NCI-H2196 (cell line): ENCODE data around the gene DLGAP5.

ENCODE experiments used
- DNase-seq: peaks from one replicate; lab custom pipeline; 2025; ENCODE audit not compliant: unreplicated experiment; lab: John Stamatoyannopoulos, UW

Gene DLGAP5

GRCh38 chr14:55130196-55130550, 61.2 kb downstream of the DLGAP5 start:
- no peak for DNase-seq

- no peak for DNase-seq
These were observed 61.8 kb downstream of the DLGAP5 start for GRCh38 chr14:55129428-55130195.

- no peak for DNase-seq
These were observed 62.3 kb downstream of the DLGAP5 start, which contains the start of gene LGALS3 for GRCh38 chr14:55129086-55129427. TSS of gene LGALS3 (plus strand) at chr14:55129252. CDS start at chr14:55137374, 8,122 bp downstream.

DNA sequence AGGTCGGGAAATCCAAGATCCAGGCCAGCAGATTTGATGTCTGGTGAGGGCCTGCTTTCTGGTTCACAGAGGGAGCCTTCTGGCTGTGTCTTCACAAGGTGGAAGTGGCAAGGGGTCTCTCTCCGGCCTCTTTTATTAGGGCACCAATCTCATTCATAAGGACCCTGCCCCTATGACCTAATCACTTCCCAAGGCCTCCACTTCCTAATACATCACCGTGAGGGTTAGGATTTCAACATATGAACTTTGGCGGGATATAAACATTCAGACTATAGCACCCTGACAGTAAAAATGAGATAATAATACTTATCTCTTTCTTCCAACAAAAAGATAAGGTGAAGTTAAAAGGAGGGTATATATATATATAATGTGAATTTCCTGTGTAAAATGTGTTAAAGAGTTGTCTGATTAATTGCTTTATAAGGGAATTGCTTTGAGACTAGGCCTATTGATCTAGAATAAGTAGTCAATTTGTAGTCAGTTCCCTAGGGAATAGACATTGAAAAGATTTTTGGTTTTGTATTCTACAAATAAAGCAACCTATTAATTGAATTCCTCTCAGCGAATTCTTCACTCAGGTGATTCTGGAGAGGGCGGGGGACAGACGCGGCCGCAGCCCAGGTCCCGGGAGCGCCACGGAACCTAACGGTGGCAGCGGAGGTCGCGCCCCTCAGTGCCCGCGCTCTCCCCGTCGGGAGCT, 62.8 kb downstream of the DLGAP5 start:
- DNase-seq, result no peak

DNA sequence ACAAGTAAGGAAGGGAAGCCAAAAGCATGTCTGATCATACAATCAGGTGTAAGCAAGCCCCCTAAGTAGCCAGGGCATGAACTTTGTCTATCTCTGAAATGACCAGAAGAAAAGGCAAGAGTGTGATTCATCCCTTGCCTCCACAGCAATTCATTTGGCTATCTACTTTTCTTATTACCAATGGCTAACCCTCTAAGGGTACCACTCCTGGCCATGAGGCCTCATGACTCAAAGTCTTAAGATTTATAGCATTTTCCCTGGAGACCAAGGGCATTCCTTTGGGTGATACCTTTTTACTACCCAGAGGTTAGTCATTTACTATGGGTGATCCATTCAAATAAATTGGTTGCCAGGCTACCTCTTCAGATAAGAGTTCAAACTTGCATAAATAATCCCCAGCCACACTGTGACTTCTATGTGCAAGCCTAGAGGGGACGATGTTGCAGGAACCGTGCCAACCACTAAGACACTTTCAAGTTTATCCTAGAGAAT, 63.9 kb downstream of the DLGAP5 start:
- DNase-seq, result no peak

DNA sequence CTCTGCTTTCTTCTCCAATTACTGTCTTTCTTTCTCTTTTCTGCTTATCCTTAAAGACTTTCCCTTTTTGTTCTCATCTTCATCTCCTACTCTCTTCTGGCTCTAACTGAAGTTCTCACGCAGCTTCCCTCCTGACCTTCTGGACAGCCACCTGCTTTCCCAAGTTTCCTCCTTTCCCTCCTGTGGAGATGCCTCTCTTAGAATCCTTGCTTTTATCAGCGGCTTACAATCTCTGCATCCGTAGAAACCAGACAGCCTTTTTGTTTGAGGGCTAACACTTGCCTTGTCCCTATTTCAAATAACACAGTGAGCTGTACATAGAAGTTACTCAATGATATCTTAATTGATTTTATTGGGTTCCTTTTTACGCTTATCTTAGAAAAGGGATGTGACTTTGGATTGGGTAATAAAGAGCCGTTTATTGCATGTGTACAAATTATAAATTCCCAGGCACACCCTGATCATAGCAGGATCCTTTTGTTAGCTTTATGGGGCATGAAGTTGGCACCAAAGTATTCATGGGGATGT, 64.4 kb downstream of the DLGAP5 start:
- DNase-seq, result no peak

DNA sequence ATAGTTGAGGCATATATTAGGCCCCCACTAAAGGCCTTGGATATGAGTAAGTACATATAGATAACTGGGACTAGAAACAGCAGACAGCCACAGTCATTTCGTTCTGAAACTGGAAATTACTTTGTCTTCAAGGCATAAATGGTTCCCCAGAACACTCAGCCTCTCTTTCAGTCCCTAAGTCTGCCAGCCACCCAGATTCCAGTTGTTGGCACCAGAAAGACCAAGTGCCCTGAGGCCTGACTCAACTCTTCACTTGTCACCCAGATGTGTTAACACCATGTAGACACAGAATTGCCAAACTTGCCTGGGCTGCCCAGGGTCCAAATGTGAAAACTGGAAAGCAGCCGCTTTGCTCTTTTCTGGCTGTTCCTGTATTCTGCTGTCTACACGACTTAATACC, 65.4 kb downstream of the DLGAP5 start:
- no peak for DNase-seq

DNA sequence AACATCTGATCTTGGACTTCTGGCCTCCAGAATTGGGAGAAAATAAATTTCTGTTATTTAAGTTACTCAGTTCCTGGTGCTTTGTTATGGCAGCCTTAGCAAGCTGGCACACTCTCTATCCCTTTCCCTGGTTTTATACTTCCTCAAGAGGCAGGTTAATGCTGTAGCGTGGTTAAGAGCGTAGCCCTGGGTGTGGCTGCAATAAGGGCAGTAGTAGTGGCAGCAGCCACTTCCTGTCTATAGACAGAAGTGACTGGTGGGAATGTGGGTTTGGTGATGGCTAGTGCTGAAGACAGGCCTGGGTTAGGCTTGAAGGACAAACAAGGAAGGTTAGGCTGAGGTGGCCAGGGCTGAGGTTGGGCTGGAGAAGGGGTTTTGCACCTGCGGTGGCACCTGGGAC, 66.0 kb downstream of the DLGAP5 start:
- no peak for DNase-seq

GRCh38 chr14:55124774-55125386, 66.5 kb downstream of the DLGAP5 start:
- no peak for DNase-seq

DNA sequence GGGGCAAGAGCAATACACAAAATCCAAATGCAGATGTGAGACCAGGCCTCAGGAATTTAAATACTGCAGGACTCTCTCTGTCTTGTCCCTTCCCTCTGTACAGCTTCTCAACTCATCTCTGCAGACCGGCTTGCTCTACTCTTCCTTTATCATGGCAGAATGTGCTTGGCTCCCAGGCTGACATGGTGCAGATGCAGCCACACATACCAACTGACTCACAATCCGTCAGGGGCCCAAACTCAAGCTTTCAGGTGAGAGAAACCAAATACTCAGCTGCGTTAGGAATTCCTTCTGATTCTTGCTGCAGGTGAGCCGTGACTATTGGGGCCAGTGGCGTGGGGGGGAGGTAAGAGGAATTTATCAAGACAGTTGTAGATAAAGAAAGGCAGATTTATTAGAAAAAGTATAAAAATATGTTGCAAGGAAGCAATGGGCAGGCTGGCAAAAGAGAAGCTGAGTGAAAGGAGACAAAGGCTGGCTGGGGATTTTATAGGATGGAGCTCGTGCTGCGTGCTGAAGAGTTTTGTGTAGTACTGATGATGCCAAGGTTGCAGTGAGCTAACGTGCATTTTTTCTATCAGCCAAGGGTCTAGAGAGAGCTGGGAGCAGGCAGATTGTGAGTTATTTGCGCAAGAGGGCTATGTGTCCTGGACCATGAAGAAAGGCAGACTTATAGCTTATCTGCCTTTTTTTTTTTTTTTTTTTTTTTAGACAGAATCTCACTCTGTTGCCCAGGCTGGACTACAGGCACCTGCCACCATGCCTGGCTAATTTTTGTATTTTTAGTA, 67.3 kb downstream of the DLGAP5 start:
- no peak for DNase-seq

- DNase-seq, result no peak
These were observed 68.3 kb downstream of the DLGAP5 start for GRCh38 chr14:55123101-55123500.

GRCh38 chr14:55122440-55122986, 68.9 kb downstream of the DLGAP5 start:
- peak; percentile 44 for DNase-seq

GRCh38 chr14:55121628-55122439, 69.6 kb downstream of the DLGAP5 start:
- no peak for DNase-seq

- DNase-seq, result no peak
These were observed 70.6 kb downstream of the DLGAP5 start for GRCh38 chr14:55120571-55121495.

DNA sequence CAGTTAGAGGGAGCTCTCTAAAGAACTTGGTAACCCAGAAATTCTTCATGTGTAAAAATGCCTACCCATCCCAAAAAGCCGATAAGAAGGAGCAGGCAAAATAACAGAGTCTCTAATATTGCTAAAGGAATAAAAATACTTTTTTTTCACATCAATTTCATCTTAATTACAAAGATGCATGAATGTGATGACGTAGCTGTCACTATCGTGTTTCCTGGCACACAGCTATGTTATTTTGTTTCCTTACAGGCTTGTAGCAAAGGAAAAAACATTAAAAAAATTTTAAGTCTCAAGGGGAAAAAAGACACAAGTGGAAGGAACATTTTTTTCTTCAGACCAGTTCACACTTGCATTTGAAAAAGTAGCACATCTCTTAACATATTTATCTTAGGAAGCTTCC, 72.6 kb downstream of the DLGAP5 start:
- no peak for DNase-seq

DNA sequence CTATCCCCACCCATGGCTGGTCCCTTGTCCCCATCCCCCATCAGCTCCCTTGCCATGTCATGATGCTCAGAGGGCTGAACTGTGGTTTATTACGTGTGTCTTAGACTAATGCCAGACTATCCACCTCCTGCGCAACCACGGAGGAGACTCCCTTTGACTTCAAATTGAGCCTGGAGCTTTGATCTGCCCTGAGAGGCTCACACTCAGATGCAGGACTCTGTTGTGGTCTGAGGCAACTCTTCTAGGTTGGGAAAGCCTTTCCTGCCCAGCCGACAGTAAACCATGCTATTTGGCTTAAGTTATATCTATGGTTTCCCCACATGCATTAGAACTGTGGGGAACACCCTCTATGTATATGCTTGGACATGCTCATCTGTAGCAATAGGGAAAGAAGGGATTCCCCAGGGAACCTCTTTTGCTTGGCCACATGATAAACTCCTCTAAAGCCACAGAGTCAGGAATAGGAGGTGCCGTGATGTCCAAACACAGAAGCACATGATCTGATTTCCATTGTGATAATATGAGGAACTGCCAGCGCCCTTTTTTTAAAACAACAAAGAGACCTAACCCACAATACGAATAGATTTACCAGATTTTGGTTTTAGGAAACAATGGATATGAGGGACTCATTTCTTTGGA, 73.5 kb downstream of the DLGAP5 start:
- no peak for DNase-seq

GRCh38 chr14:55116246-55117030, 74.9 kb downstream of the DLGAP5 start:
- no peak for DNase-seq

- DNase-seq, result no peak
These were observed 75.5 kb downstream of the DLGAP5 start for GRCh38 chr14:55115861-55116245.
